Progenitor cell of endocrine pancreas (in vitro differentiated cells): Measurements from ENCODE around the gene CPAMD8. TPM values are rescaled to one million over a fixed set of nuclear protein-coding genes. Genes with fewer than 3 reads are reported as not detected.
A peak's percentile ranks its signal among the peaks of the same experiment; 100 is the strongest.

Source experiments
- DNase-seq: peaks from one replicate; pipeline ENCODE4 v3.0.0; 2021; ENCODE audit warnings: low spot score; ENCODE audit not compliant: unreplicated experiment
- H3K27ac Mint-ChIP-seq: 2 replicates; pipeline ENCODE4 v1.8.0; 2021; ENCODE audit warnings: mild to moderate bottlenecking, moderate library complexity, mixed read lengths
- H3K27me3 Mint-ChIP-seq: 2 replicates; pipeline ENCODE4 v1.8.0; 2021; ENCODE audit warnings: mixed read lengths
- H3K36me3 Mint-ChIP-seq: 2 replicates; pipeline ENCODE4 v1.8.0; 2022; ENCODE audit warnings: mixed read lengths; ENCODE audit not compliant: insufficient read depth
- H3K4me1 Mint-ChIP-seq: 2 replicates; pipeline ENCODE4 v1.8.0; 2021; ENCODE audit warnings: low read depth, mixed read lengths
- H3K4me3 Mint-ChIP-seq: 2 replicates; pipeline ENCODE4 v1.8.0; 2021; ENCODE audit warnings: low read depth, mild to moderate bottlenecking, moderate library complexity, mixed read lengths
- H3K9me3 Mint-ChIP-seq: 2 replicates; pipeline ENCODE4 v1.8.0; 2021; ENCODE audit warnings: low read depth, mixed read lengths
- long read RNA-seq: library from polyadenylated mRNA; unstranded; transcript quantifications from one replicate; pipeline ENCODE4 v2.0.0, GENCODE V29; 2020
- total RNA-seq: library from RNA; stranded (reverse); gene quantifications from 2 replicates; pipeline ENCODE4 v1.2.1, GENCODE V29; 2021
- TF ChIP-seq, protein P1 (sequence below): fragments of 200-600 bp; sonication (generic); IDR thresholded peaks from one replicate; pipeline ENCODE4 v1.5.0; 2021; ENCODE audit warnings: antibody characterized with exemption, mild to moderate bottlenecking; ENCODE audit not compliant: unreplicated experiment

Gene CPAMD8
- total RNA-seq = 58.6 and 63.4 TPM in 2 replicates
- long read RNA-seq, partial matches to known transcripts = 0 of 5 reads
- long read RNA-seq, other reads (novel, unspliced or antisense) = 5 of 5 reads

- peak; percentile 38 for DNase-seq
These were observed at the start of gene CPAMD8 for GRCh38 chr19:17026706-17027534. Gene CPAMD8, minus strand, starts transcription at chr19:17026810. Its CDS starts 168 bp downstream, at chr19:17026642.

DNA sequence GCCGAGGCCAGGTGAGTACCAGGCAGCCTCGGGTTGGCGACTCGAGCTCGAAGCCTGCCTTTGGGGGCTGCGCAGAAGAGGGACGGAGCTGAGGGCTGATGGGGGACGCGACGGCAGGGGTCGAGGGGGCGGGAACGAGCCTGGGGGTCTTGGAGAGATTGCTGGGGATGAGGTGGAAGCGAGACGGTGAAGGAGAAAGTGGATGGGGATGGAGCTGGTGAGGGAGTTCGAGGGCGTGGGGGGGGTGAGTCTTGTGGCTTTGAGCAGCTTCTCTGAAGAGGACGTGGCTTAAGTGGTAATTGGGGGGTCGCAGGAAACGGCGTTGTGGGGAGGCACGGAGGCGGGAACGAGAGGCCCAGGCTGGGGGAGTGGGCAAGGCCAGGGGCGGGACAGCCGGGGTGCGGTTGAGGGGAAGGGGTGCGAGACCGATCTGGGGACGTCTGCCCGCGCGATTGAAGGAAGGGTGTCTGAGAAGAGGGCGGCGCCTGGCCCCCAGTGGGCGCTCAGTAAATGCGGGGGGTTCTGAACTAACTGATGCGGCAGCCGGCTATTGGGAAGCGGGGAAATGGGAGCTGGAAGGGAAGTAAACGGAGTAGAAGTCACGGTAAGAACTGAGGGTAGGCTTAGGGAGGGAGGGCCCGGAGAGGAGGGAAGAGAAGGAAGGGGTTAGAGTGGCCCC is 49.4 kb upstream of the CPAMD8 start:
- TF ChIP-seq, protein P1, sequence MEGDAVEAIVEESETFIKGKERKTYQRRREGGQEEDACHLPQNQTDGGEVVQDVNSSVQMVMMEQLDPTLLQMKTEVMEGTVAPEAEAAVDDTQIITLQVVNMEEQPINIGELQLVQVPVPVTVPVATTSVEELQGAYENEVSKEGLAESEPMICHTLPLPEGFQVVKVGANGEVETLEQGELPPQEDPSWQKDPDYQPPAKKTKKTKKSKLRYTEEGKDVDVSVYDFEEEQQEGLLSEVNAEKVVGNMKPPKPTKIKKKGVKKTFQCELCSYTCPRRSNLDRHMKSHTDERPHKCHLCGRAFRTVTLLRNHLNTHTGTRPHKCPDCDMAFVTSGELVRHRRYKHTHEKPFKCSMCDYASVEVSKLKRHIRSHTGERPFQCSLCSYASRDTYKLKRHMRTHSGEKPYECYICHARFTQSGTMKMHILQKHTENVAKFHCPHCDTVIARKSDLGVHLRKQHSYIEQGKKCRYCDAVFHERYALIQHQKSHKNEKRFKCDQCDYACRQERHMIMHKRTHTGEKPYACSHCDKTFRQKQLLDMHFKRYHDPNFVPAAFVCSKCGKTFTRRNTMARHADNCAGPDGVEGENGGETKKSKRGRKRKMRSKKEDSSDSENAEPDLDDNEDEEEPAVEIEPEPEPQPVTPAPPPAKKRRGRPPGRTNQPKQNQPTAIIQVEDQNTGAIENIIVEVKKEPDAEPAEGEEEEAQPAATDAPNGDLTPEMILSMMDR = no peak
- peak overlapping the region; percentile 91 for H3K4me3 Mint-ChIP-seq
- H3K9me3 Mint-ChIP-seq = no peaks in the 10 kb centered on the region
- no peak for DNase-seq
- peak overlapping the region; percentile 80 for H3K27ac Mint-ChIP-seq
- H3K36me3 Mint-ChIP-seq = peaks cover 2% of the 10 kb centered on the region
- peaks cover 22% of the 10 kb centered on the region for H3K4me1 Mint-ChIP-seq
- H3K27me3 Mint-ChIP-seq = no peaks in the 10 kb centered on the region

More at GRCh38 chr19:17026706-17027534, at the start of gene CPAMD8:
- TF ChIP-seq, protein P1 = no peak
- Mint-ChIP-seq H3K9me3 (peaks cover 8% of the 10 kb centered on the region), H3K4me3 (peak within 1 kb of the TSS; percentile 81), H3K27me3 (peaks cover 16% of the 10 kb centered on the region), H3K36me3 (peaks cover 15% of the 10 kb centered on the region), H3K4me1 (peaks cover 5% of the 10 kb centered on the region), H3K27ac (peak within 1 kb of the TSS; percentile 0)

DNA sequence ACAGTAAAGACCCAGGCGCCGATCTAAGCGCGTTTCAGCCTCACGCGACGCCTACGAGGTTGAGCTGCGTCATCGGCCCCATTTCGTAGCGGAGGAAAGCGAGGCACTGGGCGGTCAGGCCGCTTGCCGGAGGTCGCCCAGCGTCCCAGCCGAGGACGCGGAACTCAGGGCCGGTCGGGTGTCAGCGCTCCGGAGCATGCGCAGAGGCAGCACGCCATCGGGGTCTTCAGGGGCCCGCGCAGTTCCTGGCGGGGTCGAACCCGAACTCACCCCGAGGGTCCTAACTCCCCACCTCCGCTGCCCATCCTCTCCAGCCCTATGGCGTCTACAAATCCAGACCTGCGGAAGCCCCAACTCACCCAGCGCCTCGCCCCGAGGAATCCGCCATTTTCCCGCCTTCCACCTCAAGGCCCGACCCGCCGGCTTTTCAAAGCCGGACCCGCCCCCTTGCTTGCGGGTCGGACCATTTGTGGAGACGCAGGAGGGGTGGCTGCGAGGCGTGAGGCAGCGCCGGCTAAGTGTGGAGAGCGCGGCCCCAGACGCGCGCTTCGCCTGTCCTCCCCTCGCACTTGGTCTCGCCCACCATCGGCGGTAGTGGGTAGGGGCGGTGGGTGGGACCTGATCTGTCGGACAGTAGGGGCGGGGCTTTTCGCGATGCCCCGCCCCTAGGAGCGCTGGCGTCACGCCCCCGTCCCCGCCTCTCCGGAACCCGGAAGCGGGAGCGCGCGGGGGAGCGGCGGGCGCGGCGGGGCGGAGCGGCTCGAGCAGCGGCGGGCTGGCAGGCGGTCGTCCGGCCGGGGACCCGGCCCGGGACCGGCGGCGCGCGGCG is 48.6 kb upstream of the CPAMD8 start, which contains the start of the genes HAUS8 and MYO9B:
TSS of gene HAUS8 (minus strand) at position 418 of the 829 bp plus-strand sequence. CDS start at position 388, 30 bp downstream.
TSS of gene MYO9B (plus strand) at position 743 of the 829 bp plus-strand sequence. CDS start 25,941 bp downstream, outside the sequence.
- peak; percentile 100 for DNase-seq
- H3K4me3 Mint-ChIP-seq = peak within 1 kb of the TSS; percentile 91
- peaks cover 4% of the 10 kb centered on the region for H3K36me3 Mint-ChIP-seq
- H3K4me1 Mint-ChIP-seq = peaks cover 22% of the 10 kb centered on the region
- TF ChIP-seq, protein P1 = no peak
- peak within 1 kb of the TSS; percentile 96 for H3K27ac Mint-ChIP-seq
- H3K27me3 Mint-ChIP-seq = no peaks in the 10 kb centered on the region
- no peaks in the 10 kb centered on the region for H3K9me3 Mint-ChIP-seq

DNA sequence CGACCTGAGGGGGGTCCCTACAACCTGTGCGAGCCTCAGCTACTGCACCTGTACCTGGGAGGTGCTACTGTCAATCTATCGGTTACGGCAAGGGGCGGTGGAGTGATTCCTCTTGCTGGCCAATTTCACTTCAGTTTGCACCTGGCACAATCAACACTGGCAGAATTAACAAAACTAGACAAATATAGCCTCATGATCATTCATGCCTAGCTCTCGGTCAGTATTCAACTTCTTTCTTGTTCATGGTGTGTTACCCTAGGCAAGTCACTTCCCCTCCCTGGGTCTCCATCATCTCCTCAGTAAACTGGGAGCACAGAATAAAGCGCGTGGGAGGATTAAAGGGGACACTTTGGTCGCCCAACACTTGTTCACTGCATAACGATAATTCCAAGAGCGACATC is 48.0 kb upstream of the CPAMD8 start:
- DNase-seq = no peak
- H3K4me1 Mint-ChIP-seq = peaks cover 22% of the 10 kb centered on the region
- H3K27me3 Mint-ChIP-seq = no peaks in the 10 kb centered on the region
- H3K27ac Mint-ChIP-seq = peak overlapping the region; percentile 96
- peak overlapping the region; percentile 91 for H3K4me3 Mint-ChIP-seq
- H3K9me3 Mint-ChIP-seq = no peaks in the 10 kb centered on the region
- TF ChIP-seq, protein P1 = no peak
- peaks cover 4% of the 10 kb centered on the region for H3K36me3 Mint-ChIP-seq
